Small intestine (tissue), 7 donors: Measurements from ENCODE around the gene PAX4. TPM values are rescaled to one million over a fixed set of nuclear protein-coding genes. Genes with fewer than 3 reads are reported as not detected.

Source experiments
- DNase-seq, 2 donors: peaks; one replicate each; pipeline versions ENCODE4 v3.0.0 to v3.0.0-alpha.2; 2013
- FAIRE-seq: peaks from 2 replicates; lab custom pipeline; 2012; peaks lifted over from hg19 to GRCh38; lab: Jason Lieb, UNC
- H3K27ac ChIP-seq, 3 donors: one replicate each; pipeline ENCODE4 v1.5.1; 2013; ENCODE audit warnings: low read length in 2 of 3, mild to moderate bottlenecking in 2 of 3, control low read depth in 1 of 3, inconsistent platforms in 1 of 3, low read depth in 1 of 3, moderate library complexity in 1 of 3
- H3K27me3 ChIP-seq, 3 donors: one replicate each; pipeline ENCODE4 v1.6.1; 2013; ENCODE audit warnings: low read length in 3 of 3, inconsistent platforms in 1 of 3; ENCODE audit not compliant: control insufficient read depth in 3 of 3, insufficient read depth in 3 of 3
- H3K36me3 ChIP-seq, 3 donors: one replicate each; pipeline ENCODE4 v1.6.1; 2013; ENCODE audit warnings: low read length in 3 of 3, inconsistent platforms in 1 of 3, low read depth in 1 of 3, mild to moderate bottlenecking in 1 of 3, moderate library complexity in 1 of 3; ENCODE audit not compliant: control insufficient read depth in 3 of 3, insufficient read depth in 2 of 3
- H3K4me1 ChIP-seq, 3 donors: one replicate each; pipeline ENCODE4 v1.6.1; 2013; ENCODE audit warnings: low read length in 2 of 3, inconsistent platforms in 1 of 3, low read depth in 1 of 3, mild to moderate bottlenecking in 1 of 3, moderate library complexity in 1 of 3; ENCODE audit not compliant: control insufficient read depth in 3 of 3, insufficient read depth in 2 of 3
- H3K4me3 ChIP-seq, 3 donors: one replicate each; pipeline ENCODE4 v1.5.1; 2013; ENCODE audit warnings: low read length in 3 of 3, control low read depth in 1 of 3, inconsistent platforms in 1 of 3, low read depth in 1 of 3, mild to moderate bottlenecking in 1 of 3, moderate library complexity in 1 of 3
- H3K9me3 ChIP-seq, 2 donors: one replicate each; pipeline ENCODE4 v1.6.1; 2013; ENCODE audit warnings: low read depth in 1 of 2, low read length in 1 of 2; ENCODE audit not compliant: control insufficient read depth in 2 of 2, insufficient read depth in 1 of 2
- WGBS, 3 donors: extraction: QIAGEN DNeasy Blood & Tissue Kit; methylation state at CpG; one replicate each; pipeline ENCODE4 v1.1.7; 2013; 5-methylcytosine and 5-hydroxymethylcytosine counted together
- polyA plus RNA-seq, 4 donors: library from polyadenylated mRNA; stranded (reverse) in 3 of 4; unstranded in 1 of 4; fragments of 200-250 nt in 3 of 4; fragments of 120-200 nt in 1 of 4; gene quantifications; one replicate each; pipeline versions ENCODE4 v1.2.1 to v1.2.3, GENCODE V29; 2013
- donor health status: healthy with polysubstance abuse.
- donor health status: control.
- donor health status: control.
- donor health status: Bipolar disorder and iron deficiency.
- donor health status: healthy.

Gene PAX4
- polyA plus RNA-seq, 4 donors, result 0.31 to 4.9 (median 0.81) TPM; not detected in 1

GRCh38 chr7:127654404-127655394 is 36.8 kb upstream of the PAX4 start:
- no peak for FAIRE-seq

DNA sequence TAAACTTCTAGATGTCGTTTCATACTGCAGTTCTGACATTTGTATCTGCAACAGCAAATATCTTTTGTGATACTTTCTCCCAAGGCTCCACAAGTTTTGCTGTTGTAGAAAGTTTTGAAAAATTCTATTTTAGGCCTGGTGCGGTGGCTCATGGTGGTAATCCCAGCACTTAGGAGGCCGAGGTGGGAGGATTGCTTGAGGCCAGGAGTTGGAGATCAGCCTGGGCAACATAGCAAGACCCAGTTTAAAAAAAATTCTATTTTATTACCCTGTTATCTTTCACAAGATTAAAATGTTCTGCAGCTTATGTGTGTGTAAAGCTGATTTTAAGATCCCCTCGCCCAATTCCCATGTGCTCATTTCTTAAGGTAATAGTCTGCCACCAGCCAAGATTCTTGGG is 35.5 kb upstream of the PAX4 start:
- DNase-seq (no peak), FAIRE-seq (no peak)
- peaks cover 0 to 4% of the 10 kb centered on the region in 2 donors for H3K9me3 ChIP-seq
- peaks cover 0 to 23% (median 16%) of the 10 kb centered on the region in 3 donors for H3K4me1 ChIP-seq
- H3K36me3 ChIP-seq, result peaks cover 0 to 7% (median 2%) of the 10 kb centered on the region in 3 donors
- no peak overlapping the region for H3K27ac ChIP-seq
- H3K4me3 ChIP-seq, result peak overlapping the region in 1 of 3 donors; percentile 79
- no peaks in the 10 kb centered on the region for H3K27me3 ChIP-seq
- 71 to 82% (median 78%) methylated on average over 4 of the region's 4 CpGs for WGBS, 3 donors

More at GRCh38 chr7:127654404-127655394, 36.8 kb upstream of the PAX4 start:
- DNase-seq, result no peak
- Histone ChIP-seq H3K36me3 (peaks cover 0 to 7% (median 2%) of the 10 kb centered on the region in 3 donors), H3K9me3 (peaks cover 0 to 4% of the 10 kb centered on the region in 2 donors), H3K27me3 (no peaks in the 10 kb centered on the region), H3K4me1 (peaks cover 0 to 23% (median 18%) of the 10 kb centered on the region in 3 donors), H3K4me3 (no peak overlapping the region), H3K27ac (no peak overlapping the region)
- 35 to 57% (median 52%) methylated on average over 5 of the region's 5 CpGs for WGBS, 3 donors

GRCh38 chr7:127652333-127653248 is 34.6 kb upstream of the PAX4 start:
- no peak for FAIRE-seq
- Histone ChIP-seq H3K36me3 (peaks cover 0 to 6% (median 0%) of the 10 kb centered on the region in 3 donors), H3K27me3 (no peaks in the 10 kb centered on the region), H3K4me3 (peak overlapping the region; percentile 79 to 85 (median 84)), H3K27ac (peak overlapping the region; percentile 69 to 96 (median 85)), H3K4me1 (peaks cover 0 to 23% (median 15%) of the 10 kb centered on the region in 3 donors), H3K9me3 (peaks cover 0 to 4% of the 10 kb centered on the region in 2 donors)
- WGBS, 3 donors, result 0 to 2% (median 1%) methylated on average over 38 of the region's 38 CpGs
- peak; percentile 35 to 36 for DNase-seq

DNA sequence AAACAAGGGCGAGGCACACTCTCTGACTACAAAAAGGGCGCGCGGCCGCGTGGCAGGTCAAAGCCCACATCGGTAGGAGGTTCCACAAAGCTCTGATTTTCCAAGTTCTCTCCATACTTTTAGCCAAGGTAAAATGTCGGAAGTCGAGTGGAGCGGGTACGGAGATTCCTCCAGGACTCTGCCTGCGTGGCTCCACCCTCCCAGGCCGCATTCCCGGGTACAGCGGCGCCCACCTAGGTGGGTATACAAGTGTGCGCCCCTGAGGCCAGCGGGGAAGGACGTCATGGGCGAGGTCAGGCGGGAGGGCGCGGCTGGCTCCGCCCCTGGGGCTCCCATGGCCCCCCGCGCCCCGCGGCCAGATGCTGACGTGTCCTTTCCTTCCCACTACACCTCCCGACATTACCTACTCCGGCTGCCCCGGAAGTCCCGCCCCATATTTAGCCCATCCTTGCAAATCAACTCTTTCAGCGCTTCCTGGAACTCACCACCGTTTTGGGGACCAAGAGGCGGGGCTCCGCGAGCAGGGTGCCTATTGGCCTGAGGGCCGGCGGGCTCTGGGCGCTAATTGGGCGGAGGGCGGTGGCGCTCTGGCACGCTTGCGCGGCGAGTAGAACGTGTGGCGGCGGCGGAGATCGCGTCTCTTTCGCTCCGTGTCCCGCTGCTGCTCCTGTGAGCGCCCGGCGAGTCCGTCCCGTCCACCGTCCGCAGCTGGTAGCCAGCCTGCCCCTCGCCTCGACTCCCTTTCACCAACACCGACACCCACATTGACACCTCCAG is 33.8 kb upstream of the PAX4 start, which contains the start of gene SND1:
SND1 (plus strand) TSS at position 639 of the 777 bp plus-strand sequence. CDS start 180 bp downstream, outside the sequence.
- FAIRE-seq (no peak), DNase-seq (peak; percentile 100)
- peaks cover 0 to 4% of the 10 kb centered on the region in 2 donors for H3K9me3 ChIP-seq
- H3K36me3 ChIP-seq, result peaks cover 0 to 3% (median 0%) of the 10 kb centered on the region in 3 donors
- peaks cover 0 to 23% (median 15%) of the 10 kb centered on the region in 3 donors for H3K4me1 ChIP-seq
- peak within 1 kb of the TSS; percentile 86 to 96 (median 96) for H3K27ac ChIP-seq
- peak within 1 kb of the TSS; percentile 79 to 85 (median 84) for H3K4me3 ChIP-seq
- H3K27me3 ChIP-seq, result no peaks in the 10 kb centered on the region
- 0 to 1% (median 1%) methylated on average over 64 to 67 of the region's 67 CpGs for WGBS, 3 donors

GRCh38 chr7:127650847-127651555 is 33.1 kb upstream of the PAX4 start:
- no peaks in the 10 kb centered on the region for H3K27me3 ChIP-seq
- WGBS, 3 donors, result 46 to 48% (median 46%) methylated on average over 29 of the region's 29 CpGs
- peak overlapping the region; percentile 86 to 96 (median 92) for H3K27ac ChIP-seq
- peaks cover 0 to 4% of the 10 kb centered on the region in 2 donors for H3K9me3 ChIP-seq
- no peak for DNase-seq
- H3K4me1 ChIP-seq, result peaks cover 0 to 23% (median 15%) of the 10 kb centered on the region in 3 donors
- peak overlapping the region; percentile 18 to 59 (median 49) for H3K4me3 ChIP-seq
- no peak for FAIRE-seq
- H3K36me3 ChIP-seq, result no peaks in the 10 kb centered on the region

- Histone ChIP-seq H3K9me3 (peaks cover 0 to 4% of the 10 kb centered on the region in 2 donors), H3K27ac (no peak overlapping the region), H3K4me3 (no peak overlapping the region), H3K27me3 (no peaks in the 10 kb centered on the region), H3K36me3 (no peaks in the 10 kb centered on the region), H3K4me1 (peaks cover 0 to 20% (median 8%) of the 10 kb centered on the region in 3 donors)
- no peak for FAIRE-seq
- DNase-seq, result no peak
- 75 to 78% (median 75%) methylated on average over 2 of the region's 2 CpGs for WGBS, 3 donors
Measured at GRCh38 chr7:127648986-127649385, 31.0 kb upstream of the PAX4 start.

- WGBS, 3 donors, result 95 to 99% (median 97%) methylated on average over 8 of the region's 8 CpGs
- Histone ChIP-seq H3K4me3 (no peak overlapping the region), H3K27ac (no peak overlapping the region), H3K9me3 (peaks cover 0 to 4% of the 10 kb centered on the region in 2 donors), H3K36me3 (no peaks in the 10 kb centered on the region), H3K27me3 (no peaks in the 10 kb centered on the region), H3K4me1 (peaks cover 0 to 7% (median 0%) of the 10 kb centered on the region in 3 donors)
- DNase-seq, result no peak
- FAIRE-seq, result no peak
Measured at GRCh38 chr7:127647636-127648035, 29.7 kb upstream of the PAX4 start.
